Measurements from ENCODE around the gene PRR12. TPM values are rescaled to one million over a fixed set of nuclear protein-coding genes. Genes with fewer than 3 reads are reported as not detected.

The PRR12 gene
- total RNA-seq, 5 donors from 2014 or later (not counting 1 experiment from before 2014, with no cell fraction given), result 50.8 to 81.7 (median 78.8) TPM

DNA sequence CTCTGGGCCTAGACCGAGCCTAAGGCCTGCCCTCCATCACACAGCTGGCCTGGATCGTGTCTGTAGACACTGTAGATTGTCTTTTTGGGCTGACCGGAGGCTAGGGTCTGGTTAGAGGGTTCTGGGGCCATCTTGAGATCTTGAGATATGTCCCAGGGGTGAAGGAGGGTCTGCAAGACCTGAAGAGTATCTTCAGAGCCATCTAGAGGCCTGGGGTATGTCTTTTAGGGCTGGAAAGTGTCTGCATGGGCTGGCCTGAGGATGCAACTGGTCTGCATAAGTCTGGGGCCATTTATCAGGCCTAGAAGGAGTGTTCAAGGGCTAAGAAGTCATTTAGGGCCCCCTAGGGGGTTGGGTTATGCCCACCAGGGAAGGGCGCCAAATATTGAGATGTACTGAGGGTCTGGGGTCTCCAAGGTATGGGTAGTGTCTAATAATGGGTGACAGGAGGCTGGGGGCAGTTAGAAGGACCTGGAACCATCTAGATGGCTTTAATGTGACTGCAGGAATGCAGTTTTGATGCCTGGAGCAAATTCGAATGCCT is 51.6 kb downstream of the PRR12 start:
- ChIA-PET POLR2A (interaction anchor here in 1 of 2 donors (0.5 to 0.6 kb wide), 2 partner anchors 80 to 140 kb away, joined by 4 read pairs; no protein-coding TSS in a partner anchor), CTCF (interaction anchor here in 1 of 2 donors (0.5 to 1.2 kb wide), 5 partner anchors 22 to 802 kb away, joined by 3 to 6 read pairs (median 4); no protein-coding TSS in a partner anchor)
- peak overlapping the region; percentile 88 to 96 (median 95) for H3K4me3 Mint-ChIP-seq
- no peak for DNase-seq
- peaks cover 8% of the 10 kb centered on the region for H3K36me3 Mint-ChIP-seq
- peak overlapping the region; percentile 91 for H3K27ac ChIP-seq (ENCODE audit: low read length)
- peak overlapping the region; percentile 89 to 93 for H3K27ac Mint-ChIP-seq
- no peaks in the 10 kb centered on the region for H3K27me3 ChIP-seq (replicated peaks in 1 of 2; ENCODE audit: control insufficient read depth in 2 of 2, extremely low read depth in 1 of 2, insufficient read depth in 2 of 2, low read length in 1 of 2)
- peak overlapping the region; percentile 94 to 96 for H3K4me3 ChIP-seq (ENCODE audit: control insufficient read depth in 1 of 2, extremely low read depth in 1 of 2, low read length in 1 of 2)
- 15% methylated on average over 2 of the region's 5 CpGs for WGBS (ENCODE audit: insufficient coverage)
- H3K4me1 Mint-ChIP-seq, result peaks cover 63 to 77% (median 72%) of the 10 kb centered on the region in 3 donors
- H3K27me3 Mint-ChIP-seq, result no peaks in the 10 kb centered on the region
- H3K9me3 ChIP-seq, result no peaks in the 10 kb centered on the region
- no peaks in the 10 kb centered on the region for H3K9me3 Mint-ChIP-seq
- no peak for ATAC-seq (replicated peaks in 1 of 4)
- peaks cover 16 to 63% of the 10 kb centered on the region in 2 experiments for H3K4me1 ChIP-seq (ENCODE audit: control insufficient read depth in 1 of 2, extremely low read depth in 1 of 2, insufficient read depth in 2 of 2, low read length in 2 of 2)
- peaks cover 14 to 23% of the 10 kb centered on the region in 2 donors for H3K36me3 ChIP-seq (ENCODE audit: control insufficient read depth in 2 of 2, extremely low read depth in 1 of 2, insufficient read depth in 1 of 2, low read length in 1 of 2)

DNA sequence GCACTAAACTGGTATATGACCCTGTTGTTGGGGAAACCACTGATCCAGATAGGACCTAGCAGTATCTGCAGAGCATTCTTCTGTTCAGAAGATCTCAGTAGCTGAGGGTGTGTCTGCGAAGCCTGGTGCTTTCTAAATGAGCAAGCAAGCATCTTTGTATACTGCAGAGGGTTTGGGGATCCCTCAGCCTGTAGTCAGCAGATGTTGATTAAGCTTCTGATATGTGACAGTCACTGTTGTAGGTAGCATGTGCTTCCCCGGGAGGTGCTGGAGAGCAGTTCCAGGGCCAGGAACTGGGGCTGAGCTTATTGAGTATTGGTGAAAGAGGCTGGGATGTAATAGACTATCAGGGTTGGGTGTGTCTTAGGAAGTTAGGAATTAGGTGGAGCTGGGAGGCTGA is 52.5 kb downstream of the PRR12 start:
- no peaks in the 10 kb centered on the region for H3K27me3 Mint-ChIP-seq
- ChIA-PET POLR2A (no interaction called here), CTCF (interaction anchor here in 1 of 2 donors (0.8 to 1.1 kb wide), 3 partner anchors 21 to 38 kb away, joined by 3 to 5 read pairs (median 4); no protein-coding TSS in a partner anchor)
- peaks cover 8% of the 10 kb centered on the region for H3K36me3 Mint-ChIP-seq
- Histone ChIP-seq H3K27me3 (replicated peaks in 1 of 2; ENCODE audit: control insufficient read depth in 2 of 2, extremely low read depth in 1 of 2, insufficient read depth in 2 of 2, low read length in 1 of 2) (no peaks in the 10 kb centered on the region), H3K4me3 (ENCODE audit: control insufficient read depth in 1 of 2, extremely low read depth in 1 of 2, low read length in 1 of 2) (no peak overlapping the region), H3K9me3 (no peaks in the 10 kb centered on the region), H3K27ac (ENCODE audit: low read length) (no peak overlapping the region), H3K4me1 (ENCODE audit: control insufficient read depth in 1 of 2, extremely low read depth in 1 of 2, insufficient read depth in 2 of 2, low read length in 2 of 2) (peaks cover 14 to 56% of the 10 kb centered on the region in 2 experiments), H3K36me3 (ENCODE audit: control insufficient read depth in 2 of 2, extremely low read depth in 1 of 2, insufficient read depth in 1 of 2, low read length in 1 of 2) (peaks cover 15 to 25% of the 10 kb centered on the region in 2 donors)
- H3K27ac Mint-ChIP-seq, result peak overlapping the region; percentile 48 to 93
- 45% methylated on average over 2 of the region's 2 CpGs for WGBS (ENCODE audit: insufficient coverage)
- no peaks in the 10 kb centered on the region for H3K9me3 Mint-ChIP-seq
- peaks cover 57 to 69% (median 63%) of the 10 kb centered on the region in 3 donors for H3K4me1 Mint-ChIP-seq
- H3K4me3 Mint-ChIP-seq, result peak overlapping the region; percentile 88 to 96 (median 95)
- no peak for DNase-seq
- no peak for ATAC-seq (replicated peaks in 1 of 4)

DNA sequence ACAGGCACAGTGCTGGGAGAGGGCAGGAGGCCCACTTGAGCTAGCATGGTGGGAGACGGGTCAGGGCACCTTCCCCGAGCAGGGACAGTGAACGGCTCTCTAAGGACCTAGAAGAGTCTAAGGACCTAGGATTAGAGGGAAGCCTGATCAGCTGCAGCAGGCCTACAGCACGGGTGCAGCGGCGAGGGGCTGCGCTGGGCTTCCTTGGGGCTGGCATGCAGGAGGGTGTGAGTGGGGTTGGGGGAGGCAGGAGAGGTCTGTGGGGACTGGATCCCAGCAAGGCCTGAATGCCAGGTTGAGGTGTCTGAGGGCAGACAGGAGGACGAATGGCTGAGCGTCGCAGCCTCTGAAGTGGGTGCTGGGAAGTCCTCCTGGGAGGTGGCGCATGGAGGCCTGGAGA is 54.6 kb downstream of the PRR12 start:
- peaks cover 23 to 41% of the 10 kb centered on the region in 2 donors for H3K36me3 ChIP-seq (ENCODE audit: control insufficient read depth in 2 of 2, extremely low read depth in 1 of 2, insufficient read depth in 1 of 2, low read length in 1 of 2)
- POLR2A ChIA-PET, result no interaction called here
- DNase-seq (no peak), ATAC-seq (replicated peaks in 1 of 4) (no peak)
- H3K4me3 ChIP-seq (ENCODE audit: control insufficient read depth in 1 of 2, extremely low read depth in 1 of 2, low read length in 1 of 2), result no peak overlapping the region
- Mint-ChIP-seq H3K4me3 (no peak overlapping the region), H3K27me3 (no peaks in the 10 kb centered on the region), H3K27ac (no peak overlapping the region), H3K36me3 (peaks cover 15% of the 10 kb centered on the region), H3K4me1 (peaks cover 43 to 50% (median 46%) of the 10 kb centered on the region in 3 donors), H3K9me3 (no peaks in the 10 kb centered on the region)
- peaks cover 12 to 40% of the 10 kb centered on the region in 2 experiments for H3K4me1 ChIP-seq (ENCODE audit: control insufficient read depth in 1 of 2, extremely low read depth in 1 of 2, insufficient read depth in 2 of 2, low read length in 2 of 2)
- no peak overlapping the region for H3K27ac ChIP-seq (ENCODE audit: low read length)
- 90% methylated on average over 10 of the region's 11 CpGs for WGBS (ENCODE audit: insufficient coverage)
- H3K9me3 ChIP-seq, result no peaks in the 10 kb centered on the region
- H3K27me3 ChIP-seq (replicated peaks in 1 of 2; ENCODE audit: control insufficient read depth in 2 of 2, extremely low read depth in 1 of 2, insufficient read depth in 2 of 2, low read length in 1 of 2), result no peaks in the 10 kb centered on the region
- CTCF ChIA-PET, result no interaction called here

DNA sequence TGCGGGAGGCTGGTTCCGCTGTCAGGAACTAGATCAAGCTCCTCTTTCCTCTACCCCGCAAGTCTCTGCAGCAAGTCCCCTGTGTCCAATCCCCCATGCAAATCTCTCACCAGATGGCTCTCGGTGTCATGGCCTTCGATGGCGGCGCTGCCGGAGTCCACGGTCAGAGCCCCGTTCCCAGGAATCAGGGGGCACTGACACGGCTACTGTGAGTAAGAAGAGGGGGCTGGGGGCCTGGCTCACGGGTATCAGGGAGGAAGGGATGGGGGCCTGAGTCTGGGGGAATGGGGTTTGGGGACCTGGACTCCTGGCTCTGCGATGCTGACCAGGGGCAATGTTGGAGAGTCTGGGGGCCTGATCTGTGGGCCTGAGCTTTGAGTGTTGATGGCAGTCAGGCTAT is 55.0 kb downstream of the PRR12 start:
- H3K9me3 Mint-ChIP-seq, result no peaks in the 10 kb centered on the region
- H3K27me3 ChIP-seq (replicated peaks in 1 of 2; ENCODE audit: control insufficient read depth in 2 of 2, extremely low read depth in 1 of 2, insufficient read depth in 2 of 2, low read length in 1 of 2), result no peaks in the 10 kb centered on the region

DNA sequence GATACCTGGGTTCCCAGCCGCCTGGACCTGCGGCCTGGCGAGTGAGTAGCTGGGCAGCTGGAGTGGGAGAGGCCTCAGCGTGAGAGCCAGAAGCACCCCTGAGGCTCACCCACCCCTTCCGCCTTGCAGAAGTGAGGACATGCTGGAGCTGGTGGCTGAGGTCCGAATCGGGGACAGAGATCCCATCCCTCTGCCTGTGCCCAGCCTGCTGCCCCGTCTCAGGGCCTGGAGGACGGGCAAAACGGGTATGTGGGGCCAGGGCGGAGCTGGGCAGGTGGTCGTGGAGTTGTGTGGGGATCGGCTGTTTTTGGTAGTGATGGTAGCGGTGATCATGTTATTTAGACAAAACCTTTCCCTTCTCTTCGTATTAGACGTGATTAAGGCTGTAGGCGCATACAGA is 55.6 kb downstream of the PRR12 start:
- CTCF ChIA-PET, result no interaction called here
- H3K36me3 ChIP-seq (ENCODE audit: control insufficient read depth in 2 of 2, extremely low read depth in 1 of 2, insufficient read depth in 1 of 2, low read length in 1 of 2), result peaks cover 25 to 46% of the 10 kb centered on the region in 2 donors
- Mint-ChIP-seq H3K4me3 (no peak overlapping the region), H3K4me1 (peaks cover 36 to 44% (median 36%) of the 10 kb centered on the region in 3 donors), H3K9me3 (no peaks in the 10 kb centered on the region), H3K27me3 (no peaks in the 10 kb centered on the region), H3K36me3 (peaks cover 18% of the 10 kb centered on the region), H3K27ac (no peak overlapping the region)
- H3K27me3 ChIP-seq (replicated peaks in 1 of 2; ENCODE audit: control insufficient read depth in 2 of 2, extremely low read depth in 1 of 2, insufficient read depth in 2 of 2, low read length in 1 of 2), result no peaks in the 10 kb centered on the region
- H3K9me3 ChIP-seq, result no peaks in the 10 kb centered on the region
- DNase-seq, result no peak
- WGBS (ENCODE audit: insufficient coverage), result 100% methylated on average over 8 of the region's 17 CpGs
- ATAC-seq (replicated peaks in 1 of 4), result no peak
- H3K4me3 ChIP-seq (ENCODE audit: control insufficient read depth in 1 of 2, extremely low read depth in 1 of 2, low read length in 1 of 2), result no peak overlapping the region
- no peak overlapping the region for H3K27ac ChIP-seq (ENCODE audit: low read length)
- peaks cover 9 to 30% of the 10 kb centered on the region in 2 experiments for H3K4me1 ChIP-seq (ENCODE audit: control insufficient read depth in 1 of 2, extremely low read depth in 1 of 2, insufficient read depth in 2 of 2, low read length in 2 of 2)
- POLR2A ChIA-PET, result no interaction called here

More for the DNA sequence above, 55.0 kb downstream of the PRR12 start:
- Histone ChIP-seq H3K36me3 (ENCODE audit: control insufficient read depth in 2 of 2, extremely low read depth in 1 of 2, insufficient read depth in 1 of 2, low read length in 1 of 2) (peaks cover 24 to 43% of the 10 kb centered on the region in 2 donors), H3K27ac (ENCODE audit: low read length) (no peak overlapping the region), H3K4me1 (ENCODE audit: control insufficient read depth in 1 of 2, extremely low read depth in 1 of 2, insufficient read depth in 2 of 2, low read length in 2 of 2) (peaks cover 11 to 36% of the 10 kb centered on the region in 2 experiments), H3K4me3 (ENCODE audit: control insufficient read depth in 1 of 2, extremely low read depth in 1 of 2, low read length in 1 of 2) (no peak overlapping the region), H3K9me3 (no peaks in the 10 kb centered on the region)
- ChIA-PET CTCF (no interaction called here), POLR2A (no interaction called here)
- H3K27me3 Mint-ChIP-seq, result no peaks in the 10 kb centered on the region
- peaks cover 17% of the 10 kb centered on the region for H3K36me3 Mint-ChIP-seq
- no peak for ATAC-seq (replicated peaks in 1 of 4)
- no peak for DNase-seq
- no peak overlapping the region for H3K27ac Mint-ChIP-seq
- peaks cover 39 to 46% (median 42%) of the 10 kb centered on the region in 3 donors for H3K4me1 Mint-ChIP-seq
- WGBS (ENCODE audit: insufficient coverage), result 90% methylated on average over 4 of the region's 13 CpGs
- no peak overlapping the region for H3K4me3 Mint-ChIP-seq

DNA sequence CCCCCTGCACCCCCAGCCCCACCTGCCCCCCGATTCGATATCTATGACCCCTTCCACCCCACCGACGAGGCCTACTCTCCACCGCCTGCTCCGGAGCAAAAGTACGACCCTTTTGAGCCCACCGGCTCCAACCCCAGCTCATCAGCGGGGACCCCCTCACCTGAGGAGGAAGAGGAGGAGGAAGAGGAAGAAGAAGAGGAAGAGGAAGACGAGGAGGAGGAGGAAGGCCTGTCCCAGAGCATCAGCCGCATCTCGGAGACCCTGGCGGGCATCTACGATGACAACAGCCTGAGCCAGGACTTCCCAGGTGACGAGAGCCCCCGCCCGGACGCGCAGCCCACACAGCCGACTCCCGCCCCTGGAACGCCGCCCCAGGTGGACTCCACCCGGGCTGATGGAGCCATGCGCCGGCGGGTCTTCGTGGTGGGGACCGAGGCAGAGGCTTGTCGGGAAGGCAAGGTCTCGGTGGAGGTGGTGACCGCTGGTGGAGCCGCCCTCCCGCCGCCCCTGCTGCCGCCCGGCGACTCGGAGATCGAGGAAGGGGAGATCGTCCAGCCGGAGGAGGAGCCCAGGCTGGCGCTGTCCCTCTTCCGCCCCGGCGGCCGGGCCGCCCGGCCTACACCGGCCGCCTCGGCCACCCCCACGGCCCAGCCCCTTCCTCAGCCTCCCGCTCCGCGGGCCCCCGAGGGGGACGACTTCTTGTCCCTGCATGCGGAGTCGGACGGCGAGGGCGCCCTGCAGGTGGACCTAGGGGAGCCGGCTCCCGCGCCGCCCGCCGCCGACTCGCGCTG is 60.2 kb downstream of the PRR12 start:
- POLR2A ChIA-PET, result no interaction called here

More for the DNA sequence above, 60.2 kb downstream of the PRR12 start:
- Mint-ChIP-seq H3K27me3 (no peaks in the 10 kb centered on the region), H3K27ac (no peak overlapping the region), H3K4me3 (no peak overlapping the region), H3K36me3 (peaks cover 27% of the 10 kb centered on the region), H3K9me3 (no peaks in the 10 kb centered on the region), H3K4me1 (peaks cover 3 to 6% (median 4%) of the 10 kb centered on the region in 3 donors)
- Histone ChIP-seq H3K4me3 (ENCODE audit: control insufficient read depth in 1 of 2, extremely low read depth in 1 of 2, low read length in 1 of 2) (no peak overlapping the region), H3K9me3 (no peaks in the 10 kb centered on the region), H3K36me3 (ENCODE audit: control insufficient read depth in 2 of 2, extremely low read depth in 1 of 2, insufficient read depth in 1 of 2, low read length in 1 of 2) (peaks cover 51 to 71% of the 10 kb centered on the region in 2 donors), H3K27me3 (replicated peaks in 1 of 2; ENCODE audit: control insufficient read depth in 2 of 2, extremely low read depth in 1 of 2, insufficient read depth in 2 of 2, low read length in 1 of 2) (no peaks in the 10 kb centered on the region), H3K4me1 (ENCODE audit: control insufficient read depth in 1 of 2, extremely low read depth in 1 of 2, insufficient read depth in 2 of 2, low read length in 2 of 2) (no peaks in the 10 kb centered on the region), H3K27ac (ENCODE audit: low read length) (no peak overlapping the region)
- ATAC-seq (replicated peaks in 1 of 4) (no peak), DNase-seq (no peak)
- CTCF ChIA-PET, result interaction anchor here in 1 of 2 donors (0.6 kb wide), 1 partner anchor 146 kb away, joined by 7 read pairs; no protein-coding TSS in a partner anchor
- WGBS (ENCODE audit: insufficient coverage), result 96% methylated on average over 41 of the region's 72 CpGs
